ENCODE data around the gene SHQ1. TPM values are rescaled to one million over a fixed set of nuclear protein-coding genes. Genes with fewer than 3 reads are reported as not detected.

Gene SHQ1
- total RNA-seq, 1 experiment from 2014 or later: 24.8 TPM

GRCh38 chr3:72708441-72708840 is 139.8 kb downstream of the SHQ1 start:
- no peaks in the 10 kb centered on the region for H3K27me3 ChIP-seq (ENCODE audit: insufficient read depth, low read depth)
- no peak overlapping the region for H3K27ac ChIP-seq
- POLR2A ChIA-PET (ENCODE audit: unreplicated experiment): no interaction called here
- BruUV-seq (replicated peaks): no TSS peak
- DNase-seq: no peak
- H3K9me3 ChIP-seq (ENCODE audit: insufficient read depth, low read depth): no peaks in the 10 kb centered on the region
- no peak overlapping the region for H3K4me2 ChIP-seq
- no peaks in the 10 kb centered on the region for H3K36me3 ChIP-seq (ENCODE audit: low read depth)
- H3F3A ChIP-seq (ENCODE audit: insufficient read depth, low read depth): no peaks in the 10 kb centered on the region
- H3K4me3 ChIP-seq: no peak overlapping the region
- no peak overlapping the region for H2AFZ ChIP-seq
- no peaks in the 10 kb centered on the region for H3K9me2 ChIP-seq (ENCODE audit: insufficient read depth)
- no peaks in the 10 kb centered on the region for H3K4me1 ChIP-seq (replicated peaks; ENCODE audit: insufficient read depth)
- H3K79me2 ChIP-seq (ENCODE audit: low read depth): no peaks in the 10 kb centered on the region
- intact Hi-C loops (cut with micrococcal nuclease; ENCODE audit: unreplicated experiment): no loop called here
- H4K20me1 ChIP-seq (ENCODE audit: insufficient read depth): no peaks in the 10 kb centered on the region
- TF ChIP-seq CTCF (conservative IDR thresholded peaks at IDR 0.05) (no peak), EZH2 (IDR thresholded peaks at IDR 0.05; ENCODE audit: low read depth) (no peak)
- CTCF ChIA-PET: interaction anchor here (0.5 kb wide), 1 partner anchor 391 kb away, joined by 3 read pairs; no protein-coding TSS in a partner anchor

GRCh38 chr3:72702997-72703396 is 145.2 kb downstream of the SHQ1 start:
- BruUV-seq (replicated peaks): no TSS peak
- no peak overlapping the region for H2AFZ ChIP-seq
- H3K36me3 ChIP-seq (ENCODE audit: low read depth): no peaks in the 10 kb centered on the region
- intact Hi-C loops (cut with micrococcal nuclease; ENCODE audit: unreplicated experiment): no loop called here
- H4K20me1 ChIP-seq (ENCODE audit: insufficient read depth): no peaks in the 10 kb centered on the region
- no peaks in the 10 kb centered on the region for H3K27me3 ChIP-seq (ENCODE audit: insufficient read depth, low read depth)
- no peaks in the 10 kb centered on the region for H3K9me3 ChIP-seq (ENCODE audit: insufficient read depth, low read depth)
- POLR2A ChIA-PET (ENCODE audit: unreplicated experiment): no interaction called here
- no peaks in the 10 kb centered on the region for H3F3A ChIP-seq (ENCODE audit: insufficient read depth, low read depth)
- CTCF ChIA-PET: no interaction called here
- DNase-seq: no peak
- H3K27ac ChIP-seq: no peak overlapping the region
- no peak overlapping the region for H3K4me3 ChIP-seq
- no peak for TF ChIP-seq CTCF (conservative IDR thresholded peaks at IDR 0.05)
- no peak for TF ChIP-seq EZH2 (IDR thresholded peaks at IDR 0.05; ENCODE audit: low read depth)
- no peaks in the 10 kb centered on the region for H3K79me2 ChIP-seq (ENCODE audit: low read depth)
- H3K4me2 ChIP-seq: no peak overlapping the region
- H3K9me2 ChIP-seq (ENCODE audit: insufficient read depth): no peaks in the 10 kb centered on the region
- no peaks in the 10 kb centered on the region for H3K4me1 ChIP-seq (replicated peaks; ENCODE audit: insufficient read depth)

GRCh38 chr3:72702390-72702789 is 145.9 kb downstream of the SHQ1 start:
- Histone ChIP-seq H2AFZ (no peak overlapping the region), H3K9me2 (ENCODE audit: insufficient read depth) (no peaks in the 10 kb centered on the region), H3K4me1 (replicated peaks; ENCODE audit: insufficient read depth) (no peaks in the 10 kb centered on the region), H4K20me1 (ENCODE audit: insufficient read depth) (no peaks in the 10 kb centered on the region), H3K79me2 (ENCODE audit: low read depth) (no peaks in the 10 kb centered on the region), H3K27me3 (ENCODE audit: insufficient read depth, low read depth) (no peaks in the 10 kb centered on the region), H3K4me2 (no peak overlapping the region), H3K9me3 (ENCODE audit: insufficient read depth, low read depth) (no peaks in the 10 kb centered on the region), H3K4me3 (no peak overlapping the region), H3F3A (ENCODE audit: insufficient read depth, low read depth) (no peaks in the 10 kb centered on the region), H3K27ac (no peak overlapping the region), H3K36me3 (ENCODE audit: low read depth) (no peaks in the 10 kb centered on the region)
- CTCF ChIA-PET: no interaction called here
- intact Hi-C loops (cut with micrococcal nuclease; ENCODE audit: unreplicated experiment): no loop called here
- DNase-seq: no peak
- POLR2A ChIA-PET (ENCODE audit: unreplicated experiment): no interaction called here
- no TSS peak for BruUV-seq (replicated peaks)
- TF ChIP-seq CTCF (conservative IDR thresholded peaks at IDR 0.05) (no peak), EZH2 (IDR thresholded peaks at IDR 0.05; ENCODE audit: low read depth) (no peak)
